K562 (cell line): ENCODE results near the gene INHBC. TPM values are rescaled to one million over a fixed set of nuclear protein-coding genes. Genes with fewer than 3 reads are reported as not detected.

Source experiments
- ARID2 ChIP-seq: fragments of 450-650 bp; IDR thresholded peaks from 2 replicates; pipeline ENCODE4 v1.6.1; 2017; ENCODE audit warnings: antibody characterized with exemption, mild to moderate bottlenecking
- ELF2 ChIP-seq: fragments of 250-450 bp; sonication (Bioruptor Pico); IDR thresholded peaks from 2 replicates; pipeline ENCODE4 v1.5.0; 2021; ENCODE audit warnings: mild to moderate bottlenecking
- HCFC1 ChIP-seq: IDR thresholded peaks from 2 replicates; pipeline ENCODE4 v1.6.1; 2012; ENCODE audit warnings: low read depth, low read length, improper control_type of control experiment
- MAX ChIP-seq: sonication (generic); formaldehyde crosslinking; IDR thresholded peaks from 2 replicates; pipeline ENCODE4 v1.9.0; 2022; ENCODE audit warnings: mild to moderate bottlenecking, missing genetic modification reagents
- MGA ChIP-seq: fragments of 450-650 bp; IDR thresholded peaks from 2 replicates; pipeline ENCODE4 v1.6.1; 2016; ENCODE audit warnings: mild to moderate bottlenecking, moderate library complexity
- NBN ChIP-seq: fragments of 450-650 bp; IDR thresholded peaks from 2 replicates; pipeline ENCODE4 v1.6.1; 2016; ENCODE audit warnings: low read depth, mild to moderate bottlenecking
- NCOA2 ChIP-seq, 2 experiments: fragments of 450-650 bp; IDR thresholded peaks; 2 replicates each; pipeline ENCODE4 v1.6.1; 2018; ENCODE audit warnings: mild to moderate bottlenecking in 2 of 2, moderate library complexity in 1 of 2; ENCODE audit not compliant: partially characterized antibody in 2 of 2
- NCOA6 ChIP-seq: fragments of 450-650 bp; IDR thresholded peaks from 2 replicates; pipeline ENCODE4 v1.6.1; 2017; ENCODE audit warnings: mild to moderate bottlenecking
- NFATC3 ChIP-seq: fragments of 450-650 bp; IDR thresholded peaks from 2 replicates; pipeline ENCODE4 v1.6.1; 2017; ENCODE audit warnings: mild to moderate bottlenecking
- PTTG1 ChIP-seq: fragments of 450-650 bp; IDR thresholded peaks from 2 replicates; pipeline ENCODE4 v1.6.1; 2016; ENCODE audit warnings: low read depth, mild to moderate bottlenecking, missing genetic modification characterization, missing compliant biosample characterization
- SMAD3 ChIP-seq: fragments of 450-650 bp; formaldehyde crosslinking; conservative IDR thresholded peaks from 2 replicates; pipeline ENCODE4 v1.4.0; 2020; ENCODE audit warnings: mild to moderate bottlenecking
- SP1 ChIP-seq: sonication (generic); formaldehyde crosslinking; IDR thresholded peaks from 2 replicates; pipeline ENCODE4 v1.8.1; 2022; ENCODE audit warnings: mild to moderate bottlenecking, missing genetic modification reagents
- ZKSCAN1 ChIP-seq: fragments of 150-350 bp; IDR thresholded peaks from 2 replicates; pipeline ENCODE4 v1.6.1; 2016; ENCODE audit warnings: low read depth, low read length
- ZNF655 ChIP-seq: fragments of 250-450 bp; sonication (Bioruptor Pico); IDR thresholded peaks from 2 replicates; pipeline ENCODE4 v1.5.0; 2021
- polyA plus RNA-seq, 8 experiments: library from polyadenylated mRNA; depleted of rRNA in 4 of 8; stranded (reverse) in 5 of 8; unstranded in 3 of 8; fragments of >200 nt; fragmentation: Nextera tagmentation in 2 of 8; fragmentation: Illumina TruSeq in 1 of 8; extraction: Ambion mirVana in 2 of 8; extraction: Trizol in 1 of 8; gene quantifications; 2 replicates each; pipeline versions ENCODE4 v1.2.1 to v1.2.3, GENCODE V29; 2011 to 2014; ENCODE audit warnings: inconsistent platforms in 1 of 8, missing spikeins in 1 of 8
- total RNA-seq, 7 experiments: library from RNA; depleted of rRNA in 6 of 7; stranded (reverse); fragments of >200 nt in 6 of 7; fragmentation: Illumina TruSeq in 2 of 7; extraction: Trizol in 2 of 7; gene quantifications; 2 replicates each; pipeline versions ENCODE4 v1.2.1 to v1.2.3, GENCODE V29; 2011 to 2021; ENCODE audit warnings: low replicate concordance in 1 of 7

INHBC gene
- total and polyA plus RNA-seq, 9 of the 15 experiments (the other 6 are each of a cell fraction or from before 2014, with no cell fraction given): 0.07 to 0.24 (median 0.15) TPM; not detected in 4

- TF ChIP-seq MGA (peak; percentile 81), ZNF655 (CRISPR knock-in tag) (no peak), SMAD3 (CRISPR knock-in tag) (0 out of 2 replicates have a peak, but pooled peaks have one; percentile 31), ELF2 (CRISPR knock-in tag) (no peak), NCOA6 (no peak), NCOA2 (IDR thresholded peaks at IDR 0.05; ENCODE audit: partially characterized antibody in 2 of 2) (no peak), NBN (peak; percentile 52; the same call in 1 of the 2 replicates), ARID2 (no peak), MAX (CRISPR knock-in tag) (peak; percentile 46), HCFC1 (peak; percentile 44), NFATC3 (no peak), ZKSCAN1 (no peak), PTTG1 (tag) (no peak), SP1 (CRISPR knock-in tag) (peak; percentile 7; the same call in 1 of the 2 replicates)
These were observed 20.2 kb downstream of the INHBC start, which contains the start of gene INHBE (continued) for GRCh38 chr12:57454566-57455373.
